Prostate gland (tissue), 2 donors: Measurements from ENCODE around the gene CETN3.

Experiments
- POLR2A ChIP-seq: fragments of 450-650 bp; IDR thresholded peaks from one replicate; pipeline ENCODE4 v1.6.1; 2016; ENCODE audit warnings: antibody characterized with exemption, mild to moderate bottlenecking
- POLR2AphosphoS5 ChIP-seq: sonication (generic); formaldehyde crosslinking; IDR thresholded peaks from one replicate; pipeline ENCODE4 v1.6.1; 2017; ENCODE audit warnings: antibody characterized with exemption
- TF ChIP-seq, protein P1 (sequence below), 4 experiments: fragments of 200-600 bp in 2 of 4; fragments of 450-650 bp in 2 of 4; sonication (generic) in 2 of 4; IDR thresholded peaks; 1 replicate in 3 of 4; 2 replicates in 1 of 4; pipeline ENCODE4 v1.5.1; 2016 to 2019; ENCODE audit warnings: antibody characterized with exemption in 4 of 4, mild to moderate bottlenecking in 2 of 4, moderate library complexity in 2 of 4

DNA sequence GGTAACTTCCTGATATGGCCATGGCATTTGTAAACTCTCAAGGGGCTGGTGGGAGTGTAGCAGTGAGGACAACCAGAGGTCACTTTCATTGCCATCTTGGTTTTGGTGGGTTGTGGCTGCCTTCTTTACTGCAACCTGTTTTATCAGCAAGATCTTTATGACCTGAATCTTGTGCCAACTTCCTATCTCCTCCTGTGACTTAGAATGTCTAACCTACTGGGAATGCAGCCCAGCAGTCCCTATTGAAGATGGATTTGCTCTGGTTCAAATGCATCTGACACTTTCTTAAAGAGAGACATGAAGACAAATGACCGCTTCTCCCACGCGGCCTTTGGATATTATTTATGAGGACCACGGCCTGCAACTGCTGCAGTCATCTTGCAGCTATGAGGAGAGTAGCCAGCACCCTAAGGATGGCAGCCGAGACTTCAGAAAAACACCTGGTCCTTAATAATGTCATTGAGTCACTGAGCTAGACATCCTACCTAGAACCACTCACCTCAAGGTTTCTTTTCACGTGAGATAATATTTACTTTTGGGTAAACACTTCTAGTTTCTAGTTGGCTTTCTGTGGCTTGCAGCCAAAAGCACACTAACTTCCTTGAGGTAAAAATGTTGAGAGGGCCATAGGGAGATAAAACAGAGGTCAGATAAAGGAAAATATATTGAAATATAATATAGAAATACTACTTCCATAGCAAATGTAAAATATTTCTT is 28.2 kb downstream of the CETN3 start:
- TF ChIP-seq, protein P1, sequence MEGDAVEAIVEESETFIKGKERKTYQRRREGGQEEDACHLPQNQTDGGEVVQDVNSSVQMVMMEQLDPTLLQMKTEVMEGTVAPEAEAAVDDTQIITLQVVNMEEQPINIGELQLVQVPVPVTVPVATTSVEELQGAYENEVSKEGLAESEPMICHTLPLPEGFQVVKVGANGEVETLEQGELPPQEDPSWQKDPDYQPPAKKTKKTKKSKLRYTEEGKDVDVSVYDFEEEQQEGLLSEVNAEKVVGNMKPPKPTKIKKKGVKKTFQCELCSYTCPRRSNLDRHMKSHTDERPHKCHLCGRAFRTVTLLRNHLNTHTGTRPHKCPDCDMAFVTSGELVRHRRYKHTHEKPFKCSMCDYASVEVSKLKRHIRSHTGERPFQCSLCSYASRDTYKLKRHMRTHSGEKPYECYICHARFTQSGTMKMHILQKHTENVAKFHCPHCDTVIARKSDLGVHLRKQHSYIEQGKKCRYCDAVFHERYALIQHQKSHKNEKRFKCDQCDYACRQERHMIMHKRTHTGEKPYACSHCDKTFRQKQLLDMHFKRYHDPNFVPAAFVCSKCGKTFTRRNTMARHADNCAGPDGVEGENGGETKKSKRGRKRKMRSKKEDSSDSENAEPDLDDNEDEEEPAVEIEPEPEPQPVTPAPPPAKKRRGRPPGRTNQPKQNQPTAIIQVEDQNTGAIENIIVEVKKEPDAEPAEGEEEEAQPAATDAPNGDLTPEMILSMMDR (IDR thresholded peaks at IDR 0.05): no peak
- TF ChIP-seq POLR2A (no peak), POLR2AphosphoS5 (no peak)
